Neural crest cell (in vitro differentiated cells): ENCODE data around the gene OTOF. TPM values are rescaled to one million over a fixed set of nuclear protein-coding genes. Genes with fewer than 3 reads are reported as not detected.

Source experiments
- DNase-seq: peaks from one replicate; pipeline ENCODE4 v3.0.0; 2021; ENCODE audit warnings: low read depth, mixed read lengths, low spot score
- H3K27ac Mint-ChIP-seq: one replicate; pipeline ENCODE4 v1.8.0; 2021; ENCODE audit warnings: mild to moderate bottlenecking, mixed read lengths; ENCODE audit not compliant: unreplicated experiment
- H3K27me3 Mint-ChIP-seq: 2 replicates; pipeline ENCODE4 v1.8.0; 2021; ENCODE audit warnings: low read depth, mild to moderate bottlenecking, mixed read lengths
- H3K36me3 Mint-ChIP-seq: 2 replicates; pipeline ENCODE4 v1.8.0; 2021; ENCODE audit warnings: low read depth, mild to moderate bottlenecking, mixed read lengths
- H3K4me1 Mint-ChIP-seq: 2 replicates; pipeline ENCODE4 v1.8.0; 2021; ENCODE audit warnings: mixed read lengths
- H3K4me3 Mint-ChIP-seq: one replicate; pipeline ENCODE4 v1.8.0; 2021; ENCODE audit warnings: mild to moderate bottlenecking, mixed read lengths
- H3K9me3 Mint-ChIP-seq: 2 replicates; pipeline ENCODE4 v1.8.0; 2021; ENCODE audit warnings: mixed read lengths
- CTCF ChIP-seq: fragments of 200-600 bp; sonication (generic); conservative IDR thresholded peaks from 2 replicates; pipeline ENCODE4 v1.5.0; 2021; ENCODE audit warnings: antibody characterized with exemption, mild to moderate bottlenecking
- total RNA-seq: library from RNA; stranded (reverse); gene quantifications from 2 replicates; pipeline ENCODE4 v1.2.1, GENCODE V29; 2021

The OTOF gene
- total RNA-seq, 1 donor from 2014 or later, result 0.19 TPM

GRCh38 chr2:26494199-26494598 lies 16.3 kb upstream of the OTOF start:
- H3K9me3 Mint-ChIP-seq, result no peaks in the 10 kb centered on the region
- DNase-seq, result no peak
- H3K36me3 Mint-ChIP-seq, result no peaks in the 10 kb centered on the region
- H3K4me1 Mint-ChIP-seq, result peaks cover 14% of the 10 kb centered on the region
- no peak overlapping the region for H3K27ac Mint-ChIP-seq
- TF ChIP-seq CTCF, result no peak
- H3K27me3 Mint-ChIP-seq, result peaks cover 3% of the 10 kb centered on the region
- H3K4me3 Mint-ChIP-seq, result no peak overlapping the region

GRCh38 chr2:26493566-26493965 lies 15.6 kb upstream of the OTOF start:
- Mint-ChIP-seq H3K9me3 (no peaks in the 10 kb centered on the region), H3K27ac (no peak overlapping the region), H3K4me3 (no peak overlapping the region), H3K36me3 (no peaks in the 10 kb centered on the region), H3K4me1 (peaks cover 14% of the 10 kb centered on the region), H3K27me3 (no peaks in the 10 kb centered on the region)
- no peak for DNase-seq
- TF ChIP-seq CTCF, result no peak

- Mint-ChIP-seq H3K9me3 (no peaks in the 10 kb centered on the region), H3K36me3 (no peaks in the 10 kb centered on the region), H3K27ac (no peak overlapping the region), H3K27me3 (no peaks in the 10 kb centered on the region), H3K4me1 (peaks cover 14% of the 10 kb centered on the region), H3K4me3 (no peak overlapping the region)
- DNase-seq, result no peak
- TF ChIP-seq CTCF, result no peak
Measured at GRCh38 chr2:26492749-26493515, 15.0 kb upstream of the OTOF start.

- peaks cover 10% of the 10 kb centered on the region for H3K4me1 Mint-ChIP-seq
- no peak overlapping the region for H3K27ac Mint-ChIP-seq
- no peaks in the 10 kb centered on the region for H3K9me3 Mint-ChIP-seq
- H3K27me3 Mint-ChIP-seq, result no peaks in the 10 kb centered on the region
- H3K4me3 Mint-ChIP-seq, result no peak overlapping the region
- DNase-seq, result no peak
- TF ChIP-seq CTCF, result no peak
- H3K36me3 Mint-ChIP-seq, result no peaks in the 10 kb centered on the region
Measured at GRCh38 chr2:26491563-26492167, 13.7 kb upstream of the OTOF start.

GRCh38 chr2:26489213-26489850 lies 11.4 kb upstream of the OTOF start:
- H3K27me3 Mint-ChIP-seq, result no peaks in the 10 kb centered on the region
- H3K36me3 Mint-ChIP-seq, result no peaks in the 10 kb centered on the region
- no peak overlapping the region for H3K4me3 Mint-ChIP-seq
- DNase-seq, result no peak
- no peaks in the 10 kb centered on the region for H3K9me3 Mint-ChIP-seq
- H3K27ac Mint-ChIP-seq, result no peak overlapping the region
- H3K4me1 Mint-ChIP-seq, result no peaks in the 10 kb centered on the region
- TF ChIP-seq CTCF, result no peak
